ENCODE data around the gene MCM3AP.

GRCh38 chr21:46285206-46285661 is at the start of gene MCM3AP:
- no peak for TF ChIP-seq USF1 (IDR thresholded peaks at IDR 0.05)
- no peak for TF ChIP-seq FOXM1 (IDR thresholded peaks at IDR 0.05; ENCODE audit: borderline replicate concordance, low read depth)
- TF ChIP-seq MAX (IDR thresholded peaks at IDR 0.05) = no peak
- no peak for TF ChIP-seq RAD21 (IDR thresholded peaks at IDR 0.05; ENCODE audit: low read depth)
- no peak for TF ChIP-seq YY1 (IDR thresholded peaks at IDR 0.05; ENCODE audit: low read depth)
- TF ChIP-seq REST (IDR thresholded peaks at IDR 0.05; ENCODE audit: low read depth) = no peak
- TF ChIP-seq EGR1 (IDR thresholded peaks at IDR 0.05) = no peak
- TF ChIP-seq NFIC (IDR thresholded peaks at IDR 0.05) = no peak
- no peak for TF ChIP-seq CEBPB (IDR thresholded peaks at IDR 0.05)
- no peak for TF ChIP-seq TAF1 (IDR thresholded peaks at IDR 0.05; ENCODE audit: low read depth)
- no peak for TF ChIP-seq EP300 (IDR thresholded peaks at IDR 0.05; ENCODE audit: borderline replicate concordance)
- TF ChIP-seq TEAD4 (IDR thresholded peaks at IDR 0.05) = no peak
- TF ChIP-seq CREB1 (IDR thresholded peaks at IDR 0.05; ENCODE audit: low read depth) = no peak

Measured in Ishikawa (cell line).